HG02763 (cell line): Measurements from ENCODE around the gene ENO4.

Source experiments
- ATAC-seq: cut with Tn5 transposase; IDR thresholded peaks from one replicate; pipeline ENCODE4 v1.9.1; 2021; ENCODE audit warnings: mild to moderate bottlenecking, moderate library complexity; ENCODE audit not compliant: unreplicated experiment

The ENO4 gene

GRCh38 chr10:116912162-116912561 is 62.9 kb downstream of the ENO4 start:
- no peak for ATAC-seq

- no peak for ATAC-seq
These were observed 64.4 kb downstream of the ENO4 start for GRCh38 chr10:116913695-116914094.

GRCh38 chr10:116915340-116915739 is 66.0 kb downstream of the ENO4 start:
- no peak for ATAC-seq

GRCh38 chr10:116917481-116917880 is 68.2 kb downstream of the ENO4 start:
- no peak for ATAC-seq

- ATAC-seq, result no peak
These were observed 69.3 kb downstream of the ENO4 start for GRCh38 chr10:116918583-116918982.

GRCh38 chr10:116919164-116919563 is 69.9 kb downstream of the ENO4 start:
- no peak for ATAC-seq

- ATAC-seq, result no peak
These were observed 70.4 kb downstream of the ENO4 start for GRCh38 chr10:116919706-116920105.

GRCh38 chr10:116925056-116925455 is 75.8 kb downstream of the ENO4 start:
- no peak for ATAC-seq

GRCh38 chr10:116926426-116926825 is 77.1 kb downstream of the ENO4 start:
- ATAC-seq, result no peak

GRCh38 chr10:116931806-116932205 is 82.5 kb downstream of the ENO4 start:
- no peak for ATAC-seq
